Smooth muscle cell (in vitro differentiated cells): ENCODE results near the gene BSPH1. TPM values are rescaled to one million over a fixed set of nuclear protein-coding genes. Genes with fewer than 3 reads are reported as not detected.
A peak's percentile ranks its signal among the peaks of the same experiment; 100 is the strongest.
"Not testable (repeated sequence)": the region's sequence is repeated elsewhere in the genome, so short reads cannot be mapped to it uniquely, and the experiment has no call there.

Source experiments
- DNase-seq: peaks from one replicate; lab custom pipeline; 2025; ENCODE audit not compliant: unreplicated experiment; lab: John Stamatoyannopoulos, UW
- H2AFZ ChIP-seq: fragments of 200-600 bp; sonication (generic); 2 replicates; pipeline ENCODE4 v1.6.0; 2016; ENCODE audit warnings: antibody characterized with exemption, low read depth, mild to moderate bottlenecking
- H3F3A ChIP-seq: fragments of 200-600 bp; sonication (generic); 2 replicates; pipeline ENCODE4 v1.6.0; 2017; ENCODE audit warnings: antibody characterized with exemption, low read depth
- H3K27ac ChIP-seq: fragments of 200-600 bp; sonication (generic); 2 replicates; pipeline ENCODE4 v1.5.1; 2016; ENCODE audit warnings: low read depth, mild to moderate bottlenecking
- H3K27me3 ChIP-seq: fragments of 200-600 bp; sonication (generic); 2 replicates; pipeline ENCODE4 v1.6.1; 2016; ENCODE audit warnings: low read depth, mild to moderate bottlenecking
- H3K36me3 ChIP-seq: fragments of 200-600 bp; sonication (generic); 2 replicates; pipeline ENCODE4 v1.5.1; 2016; ENCODE audit warnings: low read depth
- H3K4me1 ChIP-seq: fragments of 200-600 bp; sonication (generic); 2 replicates; pipeline ENCODE4 v1.5.1; 2016; ENCODE audit warnings: low read depth
- H3K4me2 ChIP-seq: fragments of 200-600 bp; sonication (generic); 2 replicates; pipeline ENCODE4 v1.6.0; 2016; ENCODE audit warnings: mild to moderate bottlenecking
- H3K4me3 ChIP-seq: fragments of 200-600 bp; sonication (generic); 2 replicates; pipeline ENCODE4 v1.5.1; 2016; ENCODE audit warnings: mild to moderate bottlenecking
- H3K79me2 ChIP-seq: fragments of 200-600 bp; sonication (generic); 2 replicates; pipeline ENCODE4 v1.6.0; 2016; ENCODE audit warnings: low read depth, mild to moderate bottlenecking
- H3K9ac ChIP-seq: fragments of 200-600 bp; sonication (generic); 2 replicates; pipeline ENCODE4 v1.6.0; 2016; ENCODE audit warnings: low read depth
- H3K9me3 ChIP-seq: fragments of 200-600 bp; sonication (generic); replicated peaks from 2 replicates; pipeline ENCODE4 v1.5.1; 2016; ENCODE audit warnings: low read depth
- H4K20me1 ChIP-seq: fragments of 200-600 bp; sonication (generic); 2 replicates; pipeline ENCODE4 v1.6.0; 2016; ENCODE audit warnings: low read depth
- CTCF ChIP-seq: fragments of 200-600 bp; sonication (generic); IDR thresholded peaks from 2 replicates; pipeline ENCODE4 v1.5.1; 2017; ENCODE audit warnings: borderline replicate concordance, mild to moderate bottlenecking, antibody characterized with exemption; ENCODE audit not compliant: insufficient read depth, poor library complexity, severe bottlenecking
- WGBS: methylation state at CpG from one replicate; pipeline ENCODE4 v1.1.7; 2016; ENCODE audit warnings: low lambda C conversion rate; 5-methylcytosine and 5-hydroxymethylcytosine counted together
- polyA plus RNA-seq: library from polyadenylated mRNA; unstranded; fragments of >200 nt; fragmentation: Nextera tagmentation; extraction: Ambion mirVana; gene quantifications from 2 replicates; pipeline ENCODE4 v1.2.1, GENCODE V29; 2016
- total RNA-seq: library from RNA; depleted of rRNA; stranded (reverse); fragments of >200 nt; gene quantifications from 2 replicates; pipeline ENCODE4 v1.2.3, GENCODE V29; 2014

The BSPH1 gene
- total and polyA plus RNA-seq, 2 experiments from 2014 or later, result not detected

GRCh38 chr19:47949852-47950521, 42.0 kb downstream of the BSPH1 start:
- not testable (repeated sequence) for H2AFZ ChIP-seq, H3K79me2 ChIP-seq, H4K20me1 ChIP-seq, H3K4me1 ChIP-seq, H3K9ac ChIP-seq, DNase-seq, H3F3A ChIP-seq, H3K36me3 ChIP-seq, H3K27me3 ChIP-seq, H3K4me3 ChIP-seq, H3K27ac ChIP-seq, H3K4me2 ChIP-seq, H3K9me3 ChIP-seq
- peak; percentile 58 for TF ChIP-seq CTCF
- WGBS, result 85% methylated on average over 24 of the region's 24 CpGs

GRCh38 chr19:47928581-47928980, 63.4 kb downstream of the BSPH1 start:
- not testable (repeated sequence) for H3K4me1 ChIP-seq, H3K9me3 ChIP-seq, H3K27ac ChIP-seq, H3K9ac ChIP-seq, DNase-seq, H3K79me2 ChIP-seq, H3K27me3 ChIP-seq, H4K20me1 ChIP-seq, H3K4me2 ChIP-seq, H3F3A ChIP-seq, H3K36me3 ChIP-seq, H2AFZ ChIP-seq, H3K4me3 ChIP-seq
- WGBS, result 79% methylated on average over 13 of the region's 20 CpGs
- peak; percentile 6 for TF ChIP-seq CTCF

GRCh38 chr19:47920107-47920506, 71.9 kb downstream of the BSPH1 start:
- 16% methylated on average over 13 of the region's 15 CpGs for WGBS
- not testable (repeated sequence) for DNase-seq, H3K4me2 ChIP-seq, H2AFZ ChIP-seq, H3F3A ChIP-seq, H3K79me2 ChIP-seq, H3K36me3 ChIP-seq, H3K9ac ChIP-seq, H3K27me3 ChIP-seq, H3K4me3 ChIP-seq, H3K27ac ChIP-seq, H3K4me1 ChIP-seq, H4K20me1 ChIP-seq, H3K9me3 ChIP-seq
- TF ChIP-seq CTCF, result peak; percentile 59

Other genes starting within 250 kb of the BSPH1 start
- gene NOP53, start 246.6 kb downstream of the BSPH1 start, total RNA-seq, result 42.8 and 48.9 TPM in 2 replicates
- gene NOP53, start 246.6 kb downstream of the BSPH1 start, polyA plus RNA-seq, result 74.5 and 95.2 TPM in 2 replicates
- 415 and 441 TPM in 2 replicates for gene SELENOW, start 213.5 kb downstream of the BSPH1 start, total RNA-seq
- gene SELENOW, start 213.5 kb downstream of the BSPH1 start, polyA plus RNA-seq, result 527 and 558 TPM in 2 replicates
- not detected in 2 replicates for gene TPRX1, start 187.6 kb downstream of the BSPH1 start, total RNA-seq
- gene TPRX1, start 187.6 kb downstream of the BSPH1 start, polyA plus RNA-seq, result not detected in 2 replicates
- gene CRX, start 170.2 kb downstream of the BSPH1 start, total RNA-seq, result not detected in 2 replicates
- not detected in 2 replicates for gene CRX, start 170.2 kb downstream of the BSPH1 start, polyA plus RNA-seq
- not detected in 2 replicates for gene TPRX2, start 132.9 kb downstream of the BSPH1 start, total RNA-seq
- not detected in 2 replicates for gene TPRX2, start 132.9 kb downstream of the BSPH1 start, polyA plus RNA-seq
- not detected in 2 replicates for gene SULT2A1, start 105.9 kb downstream of the BSPH1 start, total RNA-seq
- gene SULT2A1, start 105.9 kb downstream of the BSPH1 start, polyA plus RNA-seq, result 0.10 TPM in 1 of 2 replicates, not detected in the other
- 0.99 and 1.3 TPM in 2 replicates for gene ELSPBP1, start 2.5 kb upstream of the BSPH1 start, total RNA-seq
- gene ELSPBP1, start 2.5 kb upstream of the BSPH1 start, polyA plus RNA-seq, result 0.96 and 2.7 TPM in 2 replicates
- gene CABP5, start 51.9 kb upstream of the BSPH1 start, total RNA-seq, result not detected in 2 replicates
- gene CABP5, start 51.9 kb upstream of the BSPH1 start, polyA plus RNA-seq, result not detected in 2 replicates
- gene PLA2G4C, start 118.6 kb upstream of the BSPH1 start, total RNA-seq, result 0.40 and 0.63 TPM in 2 replicates
- gene PLA2G4C, start 118.6 kb upstream of the BSPH1 start, polyA plus RNA-seq, result 1.7 and 3.3 TPM in 2 replicates
- gene LIG1, start 178.2 kb upstream of the BSPH1 start, total RNA-seq, result 9.8 and 16.5 TPM in 2 replicates
- 26.1 and 38.5 TPM in 2 replicates for gene LIG1, start 178.2 kb upstream of the BSPH1 start, polyA plus RNA-seq
- gene ZSWIM9, start 178.5 kb upstream of the BSPH1 start, total RNA-seq, result 0.18 and 1.3 TPM in 2 replicates
- gene ZSWIM9, start 178.5 kb upstream of the BSPH1 start, polyA plus RNA-seq, result 1.3 and 1.6 TPM in 2 replicates